WTC11 (cell line): ENCODE results near the gene RAPGEF6.

Source experiments
- ATF2 ChIP-seq: sonication (generic); formaldehyde crosslinking; IDR thresholded peaks from 2 replicates; pipeline ENCODE4 v1.8.1; 2022; ENCODE audit warnings: low read depth, missing genetic modification reagents, borderline replicate concordance
- CTCF ChIP-seq: fragments of 200-600 bp; IDR thresholded peaks from 2 replicates; pipeline ENCODE4 v1.8.0; 2022; ENCODE audit warnings: antibody characterized with exemption

GRCh38 chr5:131637694-131638093 lies 2.7 kb upstream of the RAPGEF6 start:
- TF ChIP-seq CTCF (no peak), ATF2 (CRISPR knock-in tag) (no peak)
